GM12878 (cell line): Measurements from ENCODE around the gene UAP1. TPM values are rescaled to one million over a fixed set of nuclear protein-coding genes. Genes with fewer than 3 reads are reported as not detected.

Experiments used
- ATAC-seq: fragments of 200-7000 bp; cut with Tn5 transposase; 3 replicates; pipeline ENCODE4 v1.9.1; 2020; ENCODE audit warnings: mild to moderate bottlenecking, moderate library complexity
- BruUV-seq: library from RNA; stranded (reverse); fragments of 400-500 nt; replicated peaks from 2 replicates; lab custom pipeline; 2021; lab: Mats Ljungman, UMichigan
- CTCF ChIA-PET: fragments of 300-600 bp; sonication (Branson Sonifier 250); formaldehyde crosslinking; extraction: SDS; loops from one replicate; lab custom pipeline; 2021; ENCODE audit warnings: inconsistent platforms; lab: Yijun Ruan, JAX
- POLR2A ChIA-PET: fragments of 350-600 bp; formaldehyde crosslinking; extraction: SDS; loops from one replicate; lab custom pipeline; 2021; ENCODE audit warnings: inconsistent platforms; lab: Charles Lee
- RAD21 ChIA-PET: fragments of 300-600 bp; sonication (Branson Sonifier 250); formaldehyde crosslinking; loops from one replicate; lab custom pipeline; 2023; ENCODE audit warnings: antibody characterized with exemption; ENCODE audit not compliant: unreplicated experiment; lab: Charles Lee
- SMC1A ChIA-PET: fragments of 300-600 bp; sonication (Branson Sonifier 250); formaldehyde crosslinking; loops from one replicate; lab custom pipeline; 2023; ENCODE audit not compliant: unreplicated experiment, uncharacterized antibody; lab: Charles Lee
- DNase-seq: peaks from one replicate; pipeline ENCODE4 v3.0.0-alpha.2; 2011; ENCODE audit warnings: low read depth, low spot score
- FAIRE-seq: peaks from 3 replicates; lab custom pipeline; 2011; peaks lifted over from hg19 to GRCh38; lab: Jason Lieb, UNC
- H2AFZ ChIP-seq: 2 replicates; pipeline ENCODE4 v1.6.0; 2011; ENCODE audit warnings: low read depth, low read length, control low read depth; ENCODE audit not compliant: control insufficient read depth
- H3K27ac ChIP-seq: 2 replicates; pipeline ENCODE4 v1.5.1; 2011; ENCODE audit warnings: control low read depth; ENCODE audit not compliant: control insufficient read depth, insufficient read depth
- H3K27me3 ChIP-seq, 2 experiments: replicated peaks in 1 of 2; 2 replicates each; pipeline versions ENCODE4 v1.6.0 to v1.6.1; 2011; ENCODE audit warnings: low read length in 1 of 2; ENCODE audit not compliant: control insufficient read depth in 2 of 2, insufficient read depth in 2 of 2
- H3K36me3 ChIP-seq, 2 experiments: 2 replicates each; pipeline ENCODE4 v1.5.1; 2011; ENCODE audit warnings: low read length in 1 of 2; ENCODE audit not compliant: control insufficient read depth in 2 of 2, insufficient read depth in 2 of 2
- H3K4me1 ChIP-seq: 2 replicates; pipeline ENCODE4 v1.6.1; 2011; ENCODE audit warnings: mild to moderate bottlenecking, low read length, moderate library complexity, mixed read lengths; ENCODE audit not compliant: control insufficient read depth, insufficient read depth
- H3K4me2 ChIP-seq: 2 replicates; pipeline ENCODE4 v1.6.0; 2011; ENCODE audit warnings: control low read depth; ENCODE audit not compliant: control insufficient read depth, insufficient read depth
- H3K4me3 ChIP-seq: fragments of 200-600 bp; sonication (generic); 2 replicates; pipeline ENCODE4 v1.5.1; 2016
- H3K79me2 ChIP-seq: 2 replicates; pipeline ENCODE4 v1.6.0; 2011; ENCODE audit warnings: low read length; ENCODE audit not compliant: control insufficient read depth, insufficient read depth
- H3K9ac ChIP-seq: 2 replicates; pipeline ENCODE4 v1.8.0; 2011; ENCODE audit warnings: low read length, control low read depth, mixed read lengths; ENCODE audit not compliant: control insufficient read depth, insufficient read depth
- H3K9me3 ChIP-seq: replicated peaks from 3 replicates; pipeline ENCODE4 v1.5.1; 2011; ENCODE audit warnings: mild to moderate bottlenecking, low read length; ENCODE audit not compliant: control insufficient read depth, insufficient read depth
- H4K20me1 ChIP-seq: 2 replicates; pipeline ENCODE4 v1.6.0; 2011; ENCODE audit not compliant: control insufficient read depth, insufficient read depth
- ESRRA ChIP-seq: IDR thresholded peaks from 2 replicates; pipeline ENCODE4 v1.6.1; 2012; ENCODE audit warnings: mild to moderate bottlenecking, low read length, improper control_type of control experiment
- MTA2 ChIP-seq: fragments of 450-650 bp; IDR thresholded peaks from 2 replicates; pipeline ENCODE4 v1.6.1; 2016; ENCODE audit warnings: low read depth, mild to moderate bottlenecking, moderate library complexity
- NR2F1 ChIP-seq: fragments of 450-650 bp; conservative IDR thresholded peaks from 2 replicates; pipeline ENCODE4 v1.6.1; 2017; ENCODE audit warnings: mild to moderate bottlenecking
- NRF1 ChIP-seq: conservative IDR thresholded peaks from 2 replicates; pipeline ENCODE4 v1.6.1; 2011; ENCODE audit warnings: mild to moderate bottlenecking, low read depth, low read length, improper control_type of control experiment
- ZNF207 ChIP-seq: fragments of 450-650 bp; IDR thresholded peaks from 2 replicates; pipeline ENCODE4 v1.6.1; 2014; ENCODE audit warnings: antibody characterized with exemption, mild to moderate bottlenecking, borderline replicate concordance
- ZNF24 ChIP-seq: fragments of 450-650 bp; IDR thresholded peaks from 2 replicates; pipeline ENCODE4 v1.6.1; 2017; ENCODE audit warnings: antibody characterized with exemption, mild to moderate bottlenecking
- WGBS: methylation state at CpG from one replicate; pipeline ENCODE4 v1.1.6; 2016; ENCODE audit warnings: low lambda C conversion rate; ENCODE audit not compliant: insufficient replicate concordance, insufficient coverage; ENCODE audit errors: missing lambda C conversion rate; 5-methylcytosine and 5-hydroxymethylcytosine counted together
- in situ Hi-C: fragments of 300-500 bp; cut with MboI; formaldehyde crosslinking; loops from 9 replicates; pipeline ENCODE4 v1.14.3; 2018; ENCODE audit warnings: mixed read lengths
- intact Hi-C: fragments of 100-400 bp; cut with micrococcal nuclease; formaldehyde crosslinking; loops from one replicate; pipeline ENCODE4 v1.14.2; 2022; ENCODE audit not compliant: unreplicated experiment
- polyA plus RNA-seq, 11 experiments: library from polyadenylated mRNA; depleted of rRNA in 4 of 11; unstranded in 6 of 11; stranded (reverse) in 5 of 11; fragments of >200 nt; fragmentation: Nextera tagmentation in 4 of 11; fragmentation: Illumina TruSeq in 1 of 11; extraction: Ambion mirVana in 4 of 11; extraction: Trizol in 1 of 11; gene quantifications; 1 replicate in 1 of 11; 2 replicates in 10 of 11; pipeline versions ENCODE4 v1.2.1 to v1.2.3, GENCODE V29; 2011 to 2016; ENCODE audit warnings: inconsistent platforms in 2 of 11, missing spikeins in 2 of 11, low read depth in 1 of 11
- total RNA-seq, 4 experiments: library from RNA; depleted of rRNA in 3 of 4; stranded (reverse); fragments of >200 nt in 3 of 4; fragmentation: Illumina TruSeq in 1 of 4; extraction: Trizol in 1 of 4; gene quantifications; 2 replicates each; pipeline versions ENCODE4 v1.2.1 to v1.2.3, GENCODE V29; 2013 to 2021
- TF ChIP-seq, protein P1 (sequence below): fragments of 450-650 bp; IDR thresholded peaks from 2 replicates; pipeline ENCODE4 v1.6.1; 2017; ENCODE audit warnings: low read depth, mild to moderate bottlenecking, moderate library complexity

Gene UAP1
- total and polyA plus RNA-seq, 10 of the 15 experiments (the other 5 are each of a cell fraction or from before 2014, with no cell fraction given): 19.2 to 43.0 (median 30.7) TPM

DNA sequence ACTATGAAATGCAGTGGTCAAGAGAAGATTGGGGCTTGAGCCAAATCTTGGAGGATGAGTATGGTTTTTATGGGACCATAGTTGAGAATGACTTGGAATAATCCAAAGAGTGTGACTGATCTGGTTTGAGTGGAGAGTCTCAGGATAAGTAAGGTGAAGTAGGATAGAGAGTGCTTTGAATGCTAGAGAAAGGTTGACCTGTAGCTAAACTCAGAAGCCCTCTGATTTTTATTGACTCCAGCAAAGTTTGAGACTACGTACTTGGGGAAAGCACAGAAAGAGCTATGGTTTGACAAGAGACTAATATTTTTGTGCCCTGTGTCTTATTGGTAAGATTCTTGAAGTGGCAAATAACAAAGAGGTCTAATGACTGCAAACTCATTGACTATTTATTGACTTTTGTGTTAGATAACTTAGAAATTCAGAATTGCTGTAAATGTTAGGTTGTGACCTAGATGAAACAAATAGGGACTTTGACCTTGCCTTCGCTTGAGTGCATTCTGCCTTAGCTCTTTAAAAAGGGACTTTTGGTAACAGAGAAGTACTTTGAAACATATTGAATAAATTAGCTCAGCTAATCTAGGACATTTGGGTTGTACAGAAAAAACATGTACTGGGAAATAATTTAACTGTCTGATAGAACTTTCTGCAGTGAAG lies 35.1 kb downstream of the UAP1 start:
- no peaks in the 10 kb centered on the region for H3K4me1 ChIP-seq
- no peaks in the 10 kb centered on the region for H3K9me3 ChIP-seq
- SMC1A ChIA-PET: interaction anchor here (0.7 to 2.6 kb wide), 14 partner anchors 9 to 203 kb away, joined by 3 to 19 read pairs (median 4); no protein-coding TSS in a partner anchor
- CTCF ChIA-PET: interaction anchor here (0.8 to 2.3 kb wide), 11 partner anchors 9 to 205 kb away, joined by 3 to 15 read pairs (median 4); partner anchors contain the start of gene DDR2
- in situ Hi-C loops: no loop called here
- WGBS: 96% methylated on average over 2 of the region's 2 CpGs
- H3K79me2 ChIP-seq: no peaks in the 10 kb centered on the region
- no peaks in the 10 kb centered on the region for H4K20me1 ChIP-seq
- no peak for FAIRE-seq
- H3K27ac ChIP-seq: no peak overlapping the region
- H2AFZ ChIP-seq: no peak overlapping the region
- no peak overlapping the region for H3K4me2 ChIP-seq
- no peak overlapping the region for H3K4me3 ChIP-seq
- no peaks in the 10 kb centered on the region for H3K27me3 ChIP-seq
- TF ChIP-seq, protein P1, sequence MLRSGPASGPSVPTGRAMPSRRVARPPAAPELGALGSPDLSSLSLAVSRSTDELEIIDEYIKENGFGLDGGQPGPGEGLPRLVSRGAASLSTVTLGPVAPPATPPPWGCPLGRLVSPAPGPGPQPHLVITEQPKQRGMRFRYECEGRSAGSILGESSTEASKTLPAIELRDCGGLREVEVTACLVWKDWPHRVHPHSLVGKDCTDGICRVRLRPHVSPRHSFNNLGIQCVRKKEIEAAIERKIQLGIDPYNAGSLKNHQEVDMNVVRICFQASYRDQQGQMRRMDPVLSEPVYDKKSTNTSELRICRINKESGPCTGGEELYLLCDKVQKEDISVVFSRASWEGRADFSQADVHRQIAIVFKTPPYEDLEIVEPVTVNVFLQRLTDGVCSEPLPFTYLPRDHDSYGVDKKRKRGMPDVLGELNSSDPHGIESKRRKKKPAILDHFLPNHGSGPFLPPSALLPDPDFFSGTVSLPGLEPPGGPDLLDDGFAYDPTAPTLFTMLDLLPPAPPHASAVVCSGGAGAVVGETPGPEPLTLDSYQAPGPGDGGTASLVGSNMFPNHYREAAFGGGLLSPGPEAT: peak; percentile 28; the same call in 1 of the 2 replicates
- TF ChIP-seq ZNF24: no peak
- peak; percentile 10; the same call in 1 of the 2 replicates for TF ChIP-seq ESRRA
- TF ChIP-seq MTA2: peak; percentile 17; the same call in 1 of the 2 replicates
- TF ChIP-seq ZNF207: no peak
- 0 out of 2 replicates have a peak, but pooled peaks have one; percentile 20 for TF ChIP-seq NR2F1
- TF ChIP-seq NRF1: no peak
- intact Hi-C loops: no loop called here
- H3K9ac ChIP-seq: no peak overlapping the region
- no TSS peak for BruUV-seq
- H3K36me3 ChIP-seq: peaks cover 0 to 11% of the 10 kb centered on the region in 2 experiments; a peak in 2 of 4 replicates
- RAD21 ChIA-PET: interaction anchor here (0.8 to 2.2 kb wide), 11 partner anchors 9 to 204 kb away, joined by 3 to 15 read pairs (median 4); partner anchors contain the start of gene DDR2
- POLR2A ChIA-PET: interaction anchor here (0.7 to 2.4 kb wide), 2 partner anchors 20 to 255 kb away, joined by 7 to 9 read pairs; no protein-coding TSS in a partner anchor
- peak; percentile 70 for ATAC-seq
- DNase-seq: no peak
